ENCODE data around the gene LRRC14B. TPM values are rescaled to one million over a fixed set of nuclear protein-coding genes. Genes with fewer than 3 reads are reported as not detected.
"Not testable (repeated sequence)": the region's sequence is repeated elsewhere in the genome, so short reads cannot be mapped to it uniquely, and the experiment has no call there.

The LRRC14B gene
- polyA plus RNA-seq, 1 experiment = not detected

DNA sequence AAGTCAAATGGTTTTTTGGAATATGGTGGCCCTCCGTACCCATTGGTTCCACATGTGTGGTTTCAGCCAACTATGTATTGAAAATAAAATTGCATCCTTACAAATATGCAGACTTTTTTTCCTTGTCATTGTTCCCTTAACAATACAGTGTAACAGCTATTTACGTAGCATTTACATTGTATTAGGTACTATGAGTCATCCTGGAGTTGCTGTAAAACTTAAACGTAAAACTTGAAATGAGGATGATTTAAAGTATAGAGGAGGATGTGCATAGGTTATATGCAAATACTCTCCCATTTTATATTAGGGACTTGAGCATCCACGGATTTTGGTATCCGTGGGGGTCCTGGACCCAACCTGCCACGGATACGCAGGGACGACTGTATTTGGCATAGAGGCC lies 43.2 kb downstream of the LRRC14B start:
- CTCF ChIA-PET = no interaction called here
- Histone ChIP-seq H3K4me3 (ENCODE audit: low read depth, low read length) (no peak overlapping the region), H3K9me3 (ENCODE audit: control insufficient read depth, insufficient read depth, low read length) (no peaks in the 10 kb centered on the region), H3K27me3 (ENCODE audit: control insufficient read depth, insufficient read depth, low read length) (no peaks in the 10 kb centered on the region), H3K27ac (ENCODE audit: low read depth, low read length) (no peak overlapping the region)
- POLR2A ChIA-PET = no interaction called here
- DNase-seq (ENCODE audit: low read depth, low spot score) = no peak
- TF ChIP-seq, protein P1, sequence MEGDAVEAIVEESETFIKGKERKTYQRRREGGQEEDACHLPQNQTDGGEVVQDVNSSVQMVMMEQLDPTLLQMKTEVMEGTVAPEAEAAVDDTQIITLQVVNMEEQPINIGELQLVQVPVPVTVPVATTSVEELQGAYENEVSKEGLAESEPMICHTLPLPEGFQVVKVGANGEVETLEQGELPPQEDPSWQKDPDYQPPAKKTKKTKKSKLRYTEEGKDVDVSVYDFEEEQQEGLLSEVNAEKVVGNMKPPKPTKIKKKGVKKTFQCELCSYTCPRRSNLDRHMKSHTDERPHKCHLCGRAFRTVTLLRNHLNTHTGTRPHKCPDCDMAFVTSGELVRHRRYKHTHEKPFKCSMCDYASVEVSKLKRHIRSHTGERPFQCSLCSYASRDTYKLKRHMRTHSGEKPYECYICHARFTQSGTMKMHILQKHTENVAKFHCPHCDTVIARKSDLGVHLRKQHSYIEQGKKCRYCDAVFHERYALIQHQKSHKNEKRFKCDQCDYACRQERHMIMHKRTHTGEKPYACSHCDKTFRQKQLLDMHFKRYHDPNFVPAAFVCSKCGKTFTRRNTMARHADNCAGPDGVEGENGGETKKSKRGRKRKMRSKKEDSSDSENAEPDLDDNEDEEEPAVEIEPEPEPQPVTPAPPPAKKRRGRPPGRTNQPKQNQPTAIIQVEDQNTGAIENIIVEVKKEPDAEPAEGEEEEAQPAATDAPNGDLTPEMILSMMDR (IDR thresholded peaks at IDR 0.05; ENCODE audit: low read depth, low read length) = no peak

DNA sequence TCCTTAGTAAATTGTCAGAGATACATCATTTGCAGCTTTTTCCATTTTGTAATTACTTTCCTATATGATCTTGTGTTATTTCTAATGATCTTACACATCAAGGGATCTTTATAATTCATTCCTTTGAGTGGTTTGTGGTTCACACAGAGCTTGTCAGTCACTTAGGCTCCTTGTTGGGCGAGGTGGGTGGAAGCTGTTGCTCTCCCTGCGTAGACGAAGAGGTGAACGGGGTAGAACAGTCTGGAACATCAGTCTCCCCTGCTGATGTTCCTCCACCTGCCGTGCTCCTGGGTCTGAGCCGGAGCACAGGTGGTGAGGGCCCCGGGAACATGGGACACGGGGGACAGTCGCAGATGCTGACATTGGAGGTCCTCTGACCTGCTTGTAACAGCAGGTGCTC lies 44.2 kb downstream of the LRRC14B start:
- H3K4me3 ChIP-seq (ENCODE audit: low read depth, low read length); DNase-seq (ENCODE audit: low read depth, low spot score); H3K27ac ChIP-seq (ENCODE audit: low read depth, low read length); POLR2A ChIA-PET; H3K9me3 ChIP-seq (ENCODE audit: control insufficient read depth, insufficient read depth, low read length); CTCF ChIA-PET; H3K27me3 ChIP-seq (ENCODE audit: control insufficient read depth, insufficient read depth, low read length): not testable (repeated sequence)

DNA sequence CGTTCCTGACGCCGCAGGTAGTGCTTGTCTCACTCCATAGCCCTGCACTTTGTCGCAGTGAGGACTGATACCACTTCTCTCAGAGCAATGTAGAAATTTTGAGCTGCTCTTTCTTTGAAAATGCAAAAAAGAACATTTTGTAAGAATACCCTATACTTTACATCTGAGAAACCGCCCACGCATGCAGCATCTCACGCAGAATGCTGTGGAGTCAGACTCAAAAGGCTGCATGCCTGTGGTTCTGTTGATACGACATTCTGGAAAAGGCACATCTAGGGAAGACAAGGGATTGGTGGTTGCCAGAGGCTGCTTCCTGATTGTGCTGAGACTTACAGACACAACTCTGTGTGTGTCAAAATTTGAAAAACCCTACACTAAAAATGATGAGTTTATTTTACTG lies 46.6 kb downstream of the LRRC14B start:
- POLR2A ChIA-PET; DNase-seq (ENCODE audit: low read depth, low spot score); H3K9me3 ChIP-seq (ENCODE audit: control insufficient read depth, insufficient read depth, low read length); H3K27ac ChIP-seq (ENCODE audit: low read depth, low read length); H3K27me3 ChIP-seq (ENCODE audit: control insufficient read depth, insufficient read depth, low read length); CTCF ChIA-PET; H3K4me3 ChIP-seq (ENCODE audit: low read depth, low read length): not testable (repeated sequence)

DNA sequence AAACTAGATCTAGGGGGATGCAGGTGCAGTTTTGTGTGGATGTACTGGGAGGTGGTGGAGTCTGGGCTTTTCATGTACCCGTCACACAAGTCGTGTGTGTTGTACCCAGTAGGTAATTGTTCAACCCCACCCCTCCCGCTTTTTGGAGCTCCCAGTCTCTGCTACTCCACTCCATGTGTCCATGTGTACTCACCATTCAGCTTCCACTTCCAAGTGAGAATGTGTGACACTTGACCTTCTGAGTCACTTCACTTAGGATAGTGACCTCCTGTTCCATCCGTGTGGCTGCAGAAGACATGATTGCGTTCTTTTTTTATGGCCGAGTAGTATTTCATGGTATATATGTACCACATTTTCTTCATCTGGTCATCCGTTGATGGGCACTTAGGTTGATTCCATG lies 49.3 kb downstream of the LRRC14B start:
- POLR2A ChIA-PET; CTCF ChIA-PET; H3K9me3 ChIP-seq (ENCODE audit: control insufficient read depth, insufficient read depth, low read length): not testable (repeated sequence)

DNA sequence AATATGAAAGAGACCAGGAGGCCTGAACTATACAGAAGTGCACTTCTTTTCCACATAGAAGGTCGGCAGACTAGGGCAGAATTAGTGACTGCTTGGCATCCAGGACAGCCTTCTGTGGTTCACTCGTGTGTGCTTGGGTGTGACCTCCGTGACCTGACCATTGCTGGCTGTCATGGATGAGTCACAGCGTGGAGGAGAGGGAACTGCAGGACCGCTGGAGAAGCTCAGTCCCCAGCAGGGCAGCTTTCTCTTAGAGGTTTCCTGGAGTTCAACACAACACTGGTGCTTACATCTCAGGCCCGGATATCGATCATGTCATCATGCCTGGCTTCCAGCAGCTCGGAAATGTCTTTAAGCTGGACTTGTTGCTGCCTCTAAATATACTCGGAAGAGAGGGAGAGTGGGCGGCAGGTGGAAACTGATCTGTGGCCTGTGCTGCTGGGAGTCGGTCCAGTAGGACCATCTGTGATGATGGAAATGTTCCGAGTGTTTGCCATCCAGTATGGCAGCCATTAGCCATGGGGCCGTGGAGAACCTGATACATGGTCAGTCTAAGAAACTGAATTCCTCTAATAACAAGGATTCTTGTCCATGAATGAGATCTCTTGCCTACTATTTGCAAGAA lies 49.9 kb downstream of the LRRC14B start:
- POLR2A ChIA-PET; H3K9me3 ChIP-seq (ENCODE audit: control insufficient read depth, insufficient read depth, low read length); H3K4me3 ChIP-seq (ENCODE audit: low read depth, low read length); H3K27me3 ChIP-seq (ENCODE audit: control insufficient read depth, insufficient read depth, low read length); CTCF ChIA-PET; H3K27ac ChIP-seq (ENCODE audit: low read depth, low read length); DNase-seq (ENCODE audit: low read depth, low spot score): not testable (repeated sequence)

More for the DNA sequence above, 49.3 kb downstream of the LRRC14B start:
- not testable (repeated sequence) for DNase-seq (ENCODE audit: low read depth, low spot score); H3K4me3 ChIP-seq (ENCODE audit: low read depth, low read length); H3K27me3 ChIP-seq (ENCODE audit: control insufficient read depth, insufficient read depth, low read length); H3K27ac ChIP-seq (ENCODE audit: low read depth, low read length)

DNA sequence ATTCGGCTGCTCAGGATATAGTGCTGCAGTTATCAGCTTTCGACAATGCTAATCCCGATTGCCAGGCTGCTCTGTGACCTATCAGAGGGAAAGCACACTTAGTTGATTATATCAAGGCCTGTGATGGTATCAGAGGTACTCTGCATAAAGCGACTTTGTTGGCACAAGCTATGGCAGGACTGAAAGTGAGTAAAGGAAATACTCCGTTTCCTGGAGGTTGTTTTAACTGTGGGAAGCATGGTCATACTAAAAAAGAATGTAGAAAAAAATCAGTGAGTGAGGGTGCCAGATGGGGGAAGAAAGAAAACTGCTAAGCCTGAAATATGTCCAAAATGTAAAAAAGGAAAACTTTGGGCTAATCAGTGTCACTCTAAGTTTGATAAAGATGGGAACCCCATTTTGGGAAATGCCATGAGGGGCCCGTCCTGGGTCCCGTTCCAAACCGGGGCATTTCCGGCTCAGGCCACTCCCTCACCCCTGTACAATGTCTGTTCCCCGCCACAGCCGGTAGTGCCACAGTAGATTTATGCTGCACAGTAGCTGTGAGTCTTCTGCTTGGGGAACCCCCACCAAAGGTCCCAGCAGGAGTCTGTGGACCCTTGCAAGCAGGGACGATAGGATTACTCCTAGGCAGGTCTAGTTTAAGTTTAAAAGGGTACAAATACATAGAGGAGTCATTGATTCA lies 52.5 kb downstream of the LRRC14B start:
- H3K4me3 ChIP-seq (ENCODE audit: low read depth, low read length); H3K27ac ChIP-seq (ENCODE audit: low read depth, low read length); H3K27me3 ChIP-seq (ENCODE audit: control insufficient read depth, insufficient read depth, low read length); H3K9me3 ChIP-seq (ENCODE audit: control insufficient read depth, insufficient read depth, low read length); POLR2A ChIA-PET; DNase-seq (ENCODE audit: low read depth, low spot score); CTCF ChIA-PET: not testable (repeated sequence)

DNA sequence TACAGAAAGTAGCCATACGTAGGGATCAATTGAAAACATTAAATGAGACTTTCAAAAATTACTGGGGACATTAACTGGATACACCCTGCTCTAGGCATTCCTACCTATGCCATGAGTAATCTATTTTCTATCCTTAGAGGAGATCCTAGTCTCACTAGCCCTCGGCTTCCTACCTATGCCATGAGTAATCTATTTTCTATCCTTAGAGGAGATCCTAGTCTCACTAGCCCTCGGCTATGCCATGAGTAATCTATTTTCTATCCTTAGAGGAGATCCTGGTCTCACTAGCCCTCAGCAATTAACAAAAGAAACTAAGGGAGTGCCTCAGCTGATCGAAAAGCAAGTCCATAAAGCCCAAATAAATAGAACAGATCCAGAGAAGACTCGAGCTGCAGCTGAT lies 54.4 kb downstream of the LRRC14B start:
- H3K9me3 ChIP-seq (ENCODE audit: control insufficient read depth, insufficient read depth, low read length); H3K4me3 ChIP-seq (ENCODE audit: low read depth, low read length); H3K27ac ChIP-seq (ENCODE audit: low read depth, low read length); H3K27me3 ChIP-seq (ENCODE audit: control insufficient read depth, insufficient read depth, low read length); DNase-seq (ENCODE audit: low read depth, low spot score); CTCF ChIA-PET: not testable (repeated sequence)
- POLR2A ChIA-PET = interaction anchor here (0.7 kb wide), 1 partner anchor 28 kb away, joined by 3 read pairs; the partner anchor contains the start of genes CCDC127 and SDHA

Small RNAs within 50 kb of the gene (small RNA-seq; reads per million reads assigned to genes)
- not detected for gene RF00019 (ENCODE audit: insufficient read length, low read depth)

Other genes with a start within 250 kb of the LRRC14B start
- 0.24 and 0.37 TPM in 2 replicates for gene PLEKHG4B, start 99.3 kb upstream of the LRRC14B start, polyA plus RNA-seq (2011; rRNA removed)
- gene CCDC127, start 26.7 kb downstream of the LRRC14B start, polyA plus RNA-seq (2011; rRNA removed) = 6.3 and 6.6 TPM in 2 replicates
- gene SDHA, start 26.8 kb downstream of the LRRC14B start, polyA plus RNA-seq (2011; rRNA removed) = 116 and 122 TPM in 2 replicates
- gene PDCD6, start 80.2 kb downstream of the LRRC14B start, polyA plus RNA-seq (2011; rRNA removed) = 181 and 191 TPM in 2 replicates
- 22.3 and 24.6 TPM in 2 replicates for gene AHRR, start 130.2 kb downstream of the LRRC14B start, polyA plus RNA-seq (2011; rRNA removed)

Measured in AG04450 (cell line).